H9 (cell line): ENCODE results near the gene NOTCH1. TPM values are rescaled to one million over a fixed set of nuclear protein-coding genes. Genes with fewer than 3 reads are reported as not detected.

ENCODE experiments used
- DNase-seq: peaks from one replicate; pipeline ENCODE4 v3.0.0-alpha.2; 2017
- H2AFZ ChIP-seq: one replicate; pipeline ENCODE4 v1.6.1; 2013; ENCODE audit warnings: mild to moderate bottlenecking, low read length, control low read depth, moderate library complexity
- H2AK5ac ChIP-seq: 2 replicates; pipeline ENCODE4 v1.6.1; 2013; ENCODE audit warnings: low read length, control low read depth, mixed read lengths; ENCODE audit not compliant: insufficient read length
- H2BK120ac ChIP-seq: one replicate; pipeline ENCODE4 v1.6.1; 2013; ENCODE audit warnings: low read depth, mild to moderate bottlenecking, low read length, control low read depth, inconsistent platforms; ENCODE audit not compliant: poor library complexity, severe bottlenecking
- H2BK12ac ChIP-seq: 2 replicates; pipeline ENCODE4 v1.6.1; 2013; ENCODE audit warnings: low read length, control low read depth, mixed read lengths, low read depth; ENCODE audit not compliant: insufficient read length
- H2BK15ac ChIP-seq: 2 replicates; pipeline ENCODE4 v1.6.1; 2013; ENCODE audit warnings: low read depth, low read length, control low read depth
- H2BK20ac ChIP-seq: one replicate; pipeline ENCODE4 v1.6.1; 2013; ENCODE audit warnings: low read depth, mild to moderate bottlenecking, low read length, control low read depth, inconsistent platforms; ENCODE audit not compliant: poor library complexity, severe bottlenecking
- H2BK5ac ChIP-seq: 2 replicates; pipeline ENCODE4 v1.6.1; 2013; ENCODE audit warnings: low read length, control low read depth, mixed read lengths; ENCODE audit not compliant: insufficient read length
- H3K14ac ChIP-seq: 2 replicates; pipeline ENCODE4 v1.6.1; 2013; ENCODE audit warnings: low read length, control low read depth; ENCODE audit not compliant: insufficient read depth
- H3K18ac ChIP-seq: 2 replicates; pipeline ENCODE4 v1.6.1; 2013; ENCODE audit warnings: low read depth, mild to moderate bottlenecking, mixed read lengths, low read length, control low read depth; ENCODE audit not compliant: insufficient read length
- H3K23ac ChIP-seq: 2 replicates; pipeline ENCODE4 v1.6.1; 2013; ENCODE audit warnings: low read length, control low read depth, mixed read lengths, low read depth; ENCODE audit not compliant: insufficient read length
- H3K23me2 ChIP-seq: 2 replicates; pipeline ENCODE4 v1.6.1; 2013; ENCODE audit warnings: low read depth, mild to moderate bottlenecking, mixed read lengths, low read length, control low read depth; ENCODE audit not compliant: insufficient read length, poor library complexity, severe bottlenecking
- H3K27ac ChIP-seq: 2 replicates; pipeline ENCODE4 v1.5.1; 2013; ENCODE audit warnings: low read length, control low read depth, mixed read lengths, low read depth; ENCODE audit not compliant: insufficient read length
- H3K27me3 ChIP-seq: 2 replicates; pipeline ENCODE4 v1.6.1; 2013; ENCODE audit warnings: low read length, control low read depth, inconsistent platforms; ENCODE audit not compliant: insufficient read depth
- H3K4ac ChIP-seq: 2 replicates; pipeline ENCODE4 v1.6.1; 2013; ENCODE audit warnings: low read depth, mild to moderate bottlenecking, control low read depth, inconsistent platforms, low read length, moderate library complexity
- H3K4me1 ChIP-seq: 2 replicates; pipeline ENCODE4 v1.6.1; 2013; ENCODE audit warnings: low read length, control low read depth, inconsistent platforms; ENCODE audit not compliant: insufficient read depth
- H3K4me2 ChIP-seq: 2 replicates; pipeline ENCODE4 v1.6.1; 2013; ENCODE audit warnings: low read length, control low read depth, mixed read lengths; ENCODE audit not compliant: insufficient read length, insufficient read depth
- H3K56ac ChIP-seq: 2 replicates; pipeline ENCODE4 v1.6.1; 2013; ENCODE audit warnings: low read depth, mild to moderate bottlenecking, mixed read lengths, low read length, control low read depth; ENCODE audit not compliant: insufficient read length
- H3K79me1 ChIP-seq: 2 replicates; pipeline ENCODE4 v1.6.1; 2013; ENCODE audit warnings: low read depth, mild to moderate bottlenecking, moderate library complexity, low read length, control low read depth, inconsistent platforms; ENCODE audit not compliant: insufficient read depth, poor library complexity, severe bottlenecking
- H3K79me2 ChIP-seq: 2 replicates; pipeline ENCODE4 v1.6.1; 2013; ENCODE audit warnings: low read length, control low read depth, inconsistent platforms; ENCODE audit not compliant: insufficient read depth
- H3K9ac ChIP-seq: 2 replicates; pipeline ENCODE4 v1.6.1; 2013; ENCODE audit warnings: low read length, control low read depth, mixed read lengths; ENCODE audit not compliant: insufficient read length; ENCODE audit errors: extremely low read depth
- H3K9me3 ChIP-seq: one replicate; pipeline ENCODE4 v1.6.1; 2013; ENCODE audit warnings: low read depth, low read length, inconsistent platforms; ENCODE audit not compliant: control insufficient read depth
- H3T11ph ChIP-seq: one replicate; pipeline ENCODE4 v1.6.1; 2013; ENCODE audit warnings: mild to moderate bottlenecking, low read length, control low read depth, inconsistent platforms
- H4K20me1 ChIP-seq: one replicate; pipeline ENCODE4 v1.6.1; 2013; ENCODE audit not compliant: control insufficient read depth, insufficient read length, insufficient read depth
- H4K5ac ChIP-seq: 2 replicates; pipeline ENCODE4 v1.6.1; 2013; ENCODE audit warnings: low read depth, mild to moderate bottlenecking, mixed read lengths, low read length, control low read depth; ENCODE audit not compliant: insufficient read length
- H4K8ac ChIP-seq: replicated peaks from 2 replicates; pipeline ENCODE4 v1.6.1; 2013; ENCODE audit warnings: low read length, control low read depth, mixed read lengths, low read depth; ENCODE audit not compliant: insufficient read length
- H4K91ac ChIP-seq: 2 replicates; pipeline ENCODE4 v1.6.1; 2013; ENCODE audit warnings: low read depth, mild to moderate bottlenecking, moderate library complexity, mixed read lengths, low read length, control low read depth; ENCODE audit not compliant: insufficient read length
- H3K27ac Mint-ChIP-seq, 3 experiments: 2 replicates in 2 of 3; 3 replicates in 1 of 3; pipeline ENCODE4 v1.8.0; 2020 to 2021; ENCODE audit warnings: mixed read lengths in 3 of 3, mild to moderate bottlenecking in 1 of 3, moderate library complexity in 1 of 3
- H3K27me3 Mint-ChIP-seq: 2 replicates; pipeline ENCODE4 v1.8.0; 2021; ENCODE audit warnings: low read depth, mild to moderate bottlenecking, moderate library complexity, mixed read lengths
- H3K36me3 Mint-ChIP-seq, 3 experiments: 2 replicates in 2 of 3; 3 replicates in 1 of 3; pipeline ENCODE4 v1.8.0; 2020 to 2021; ENCODE audit warnings: low read depth in 3 of 3, mixed read lengths in 3 of 3; ENCODE audit not compliant: insufficient read depth in 1 of 3
- H3K4me1 Mint-ChIP-seq, 2 experiments: 2 replicates each; pipeline ENCODE4 v1.8.0; 2020; ENCODE audit warnings: mixed read lengths in 2 of 2
- H3K4me3 Mint-ChIP-seq, 2 experiments: 2 replicates in 1 of 2; 3 replicates in 1 of 2; pipeline ENCODE4 v1.8.0; 2020 to 2021; ENCODE audit warnings: mild to moderate bottlenecking in 2 of 2, mixed read lengths in 2 of 2, moderate library complexity in 1 of 2
- H3K9me3 Mint-ChIP-seq, 2 experiments: 2 replicates in 1 of 2; 3 replicates in 1 of 2; pipeline ENCODE4 v1.8.0; 2020; ENCODE audit warnings: mild to moderate bottlenecking in 2 of 2, mixed read lengths in 2 of 2, moderate library complexity in 1 of 2
- CTCF ChIP-seq: fragments of 200-600 bp; sonication (generic); conservative IDR thresholded peaks from 3 replicates; pipeline ENCODE4 v1.8.0; 2021; ENCODE audit warnings: antibody characterized with exemption, mild to moderate bottlenecking
- WGBS: extraction: QIAGEN DNeasy Blood & Tissue Kit; methylation state at CpG from one replicate; pipeline ENCODE4 v1.1.7; 2013; ENCODE audit warnings: missing lambda C conversion rate, low lambda C conversion rate, mixed read lengths; ENCODE audit not compliant: insufficient read length; ENCODE audit errors: extremely low coverage; 5-methylcytosine and 5-hydroxymethylcytosine counted together
- total RNA-seq: library from RNA; stranded (reverse); gene quantifications from 2 replicates; pipeline ENCODE4 v1.2.1, GENCODE V29; 2021

Gene NOTCH1
- total RNA-seq, 1 experiment from 2014 or later: 71.6 TPM

- Histone ChIP-seq H4K20me1 (no peaks in the 10 kb centered on the region), H4K91ac (no peak overlapping the region), H3K9ac (no peak overlapping the region), H2BK12ac (no peak overlapping the region), H3K18ac (no peak overlapping the region), H2AFZ (no peak overlapping the region), H3K14ac (no peak overlapping the region), H4K5ac (no peak overlapping the region), H2BK5ac (no peak overlapping the region), H3K23me2 (no peaks in the 10 kb centered on the region), H3K9me3 (no peaks in the 10 kb centered on the region), H3K79me1 (no peaks in the 10 kb centered on the region), H4K8ac (no peak overlapping the region), H3K23ac (no peak overlapping the region), H3K56ac (no peak overlapping the region), H3K4me1 (no peaks in the 10 kb centered on the region), H3K27ac (no peak overlapping the region), H3K79me2 (no peaks in the 10 kb centered on the region), H2BK120ac (no peak overlapping the region), H2AK5ac (no peak overlapping the region), H2BK20ac (no peak overlapping the region), H3K4me2 (no peak overlapping the region), H3T11ph (no peak overlapping the region), H2BK15ac (no peak overlapping the region), H3K27me3 (no peaks in the 10 kb centered on the region), H3K4ac (no peak overlapping the region)
- TF ChIP-seq CTCF: no peak
- Mint-ChIP-seq H3K4me3 (no peak overlapping the region), H3K36me3 (peaks cover 5 to 12% (median 7%) of the 10 kb centered on the region in 3 experiments), H3K27ac (peak overlapping the region in 1 of 3 experiments; percentile 72; a peak in 1 of 7 replicates), H3K9me3 (peaks cover 10 to 14% of the 10 kb centered on the region in 2 experiments), H3K4me1 (peaks cover 33 to 38% of the 10 kb centered on the region in 2 experiments), H3K27me3 (peaks cover 26% of the 10 kb centered on the region)
- DNase-seq: no peak
- no CpG with 5 or more reads among the region's 28 CpGs for WGBS
These were observed 19.4 kb upstream of the NOTCH1 start for GRCh38 chr9:136565086-136565714.
